ENCODE data around the gene FXYD6. TPM values are rescaled to one million over a fixed set of nuclear protein-coding genes. Genes with fewer than 3 reads are reported as not detected.

The FXYD6 gene
- polyA plus RNA-seq, 4 donors, result 0.67 to 58.4 (median 22.6) TPM

GRCh38 chr11:117795638-117796455, 80.6 kb downstream of the FXYD6 start:
- FAIRE-seq (no peak), DNase-seq (peak in 1 of 2 donors; percentile 61)
- Histone ChIP-seq H3K27me3 (ENCODE audit: control insufficient read depth in 3 of 3, insufficient read depth in 3 of 3, low read length in 3 of 3) (peaks cover 2 to 52% (median 17%) of the 10 kb centered on the region in 3 donors), H3K27ac (ENCODE audit: low read depth in 1 of 3, low read length in 2 of 3) (no peak overlapping the region), H3K36me3 (ENCODE audit: control insufficient read depth in 3 of 3, insufficient read depth in 2 of 3, low read depth in 1 of 3, low read length in 3 of 3) (no peaks in the 10 kb centered on the region), H3K9me3 (ENCODE audit: control insufficient read depth in 2 of 2, insufficient read depth in 1 of 2, low read depth in 1 of 2, low read length in 1 of 2) (no peaks in the 10 kb centered on the region), H3K4me3 (ENCODE audit: low read depth in 1 of 3, low read length in 3 of 3) (peak overlapping the region; percentile 18 to 45 (median 34)), H3K4me1 (ENCODE audit: control insufficient read depth in 3 of 3, insufficient read depth in 2 of 3, low read depth in 1 of 3, low read length in 2 of 3) (peaks cover 0 to 14% (median 6%) of the 10 kb centered on the region in 3 donors)
- WGBS, 3 donors, result 7 to 10% (median 8%) methylated on average over 48 to 53 of the region's 53 CpGs

- Histone ChIP-seq H3K9me3 (ENCODE audit: control insufficient read depth in 2 of 2, insufficient read depth in 1 of 2, low read depth in 1 of 2, low read length in 1 of 2) (no peaks in the 10 kb centered on the region), H3K27ac (ENCODE audit: low read depth in 1 of 3, low read length in 2 of 3) (no peak overlapping the region), H3K4me3 (ENCODE audit: low read depth in 1 of 3, low read length in 3 of 3) (peak overlapping the region in 1 of 3 donors; percentile 45), H3K36me3 (ENCODE audit: control insufficient read depth in 3 of 3, insufficient read depth in 2 of 3, low read depth in 1 of 3, low read length in 3 of 3) (no peaks in the 10 kb centered on the region), H3K27me3 (ENCODE audit: control insufficient read depth in 3 of 3, insufficient read depth in 3 of 3, low read length in 3 of 3) (peaks cover 2 to 52% (median 17%) of the 10 kb centered on the region in 3 donors), H3K4me1 (ENCODE audit: control insufficient read depth in 3 of 3, insufficient read depth in 2 of 3, low read depth in 1 of 3, low read length in 2 of 3) (peaks cover 0 to 14% (median 6%) of the 10 kb centered on the region in 3 donors)
- whole genome bisulfite sequencing, 3 donors, result 52 to 59% (median 54%) methylated on average over 29 of the region's 29 CpGs
- FAIRE-seq, result no peak
- no peak for DNase-seq
Observed at GRCh38 chr11:117794772-117795629, 81.5 kb downstream of the FXYD6 start.

GRCh38 chr11:117794135-117794534, 82.3 kb downstream of the FXYD6 start:
- Histone ChIP-seq H3K36me3 (ENCODE audit: control insufficient read depth in 3 of 3, insufficient read depth in 2 of 3, low read depth in 1 of 3, low read length in 3 of 3) (no peaks in the 10 kb centered on the region), H3K27me3 (ENCODE audit: control insufficient read depth in 3 of 3, insufficient read depth in 3 of 3, low read length in 3 of 3) (peaks cover 2 to 52% (median 17%) of the 10 kb centered on the region in 3 donors), H3K9me3 (ENCODE audit: control insufficient read depth in 2 of 2, insufficient read depth in 1 of 2, low read depth in 1 of 2, low read length in 1 of 2) (no peaks in the 10 kb centered on the region), H3K4me3 (ENCODE audit: low read depth in 1 of 3, low read length in 3 of 3) (no peak overlapping the region), H3K27ac (ENCODE audit: low read depth in 1 of 3, low read length in 2 of 3) (no peak overlapping the region), H3K4me1 (ENCODE audit: control insufficient read depth in 3 of 3, insufficient read depth in 2 of 3, low read depth in 1 of 3, low read length in 2 of 3) (peaks cover 0 to 14% (median 6%) of the 10 kb centered on the region in 3 donors)
- WGBS, 3 donors, result 82 to 88% (median 84%) methylated on average over 10 of the region's 10 CpGs
- FAIRE-seq (no peak), DNase-seq (no peak)

GRCh38 chr11:117793583-117793982, 82.9 kb downstream of the FXYD6 start:
- FAIRE-seq, result no peak
- DNase-seq, result no peak
- no peaks in the 10 kb centered on the region for H3K36me3 ChIP-seq (ENCODE audit: control insufficient read depth in 3 of 3, insufficient read depth in 2 of 3, low read depth in 1 of 3, low read length in 3 of 3)
- H3K4me3 ChIP-seq (ENCODE audit: low read depth in 1 of 3, low read length in 3 of 3), result no peak overlapping the region
- no peak overlapping the region for H3K27ac ChIP-seq (ENCODE audit: low read depth in 1 of 3, low read length in 2 of 3)
- peaks cover 0 to 14% (median 6%) of the 10 kb centered on the region in 3 donors for H3K4me1 ChIP-seq (ENCODE audit: control insufficient read depth in 3 of 3, insufficient read depth in 2 of 3, low read depth in 1 of 3, low read length in 2 of 3)
- WGBS, 3 donors, result 90 to 92% (median 90%) methylated on average over 9 of the region's 9 CpGs
- peaks cover 2 to 52% (median 17%) of the 10 kb centered on the region in 3 donors for H3K27me3 ChIP-seq (ENCODE audit: control insufficient read depth in 3 of 3, insufficient read depth in 3 of 3, low read length in 3 of 3)
- H3K9me3 ChIP-seq (ENCODE audit: control insufficient read depth in 2 of 2, insufficient read depth in 1 of 2, low read depth in 1 of 2, low read length in 1 of 2), result no peaks in the 10 kb centered on the region

- FAIRE-seq, result no peak
- no peak overlapping the region for H3K27ac ChIP-seq (ENCODE audit: low read depth in 1 of 3, low read length in 2 of 3)
- H3K4me1 ChIP-seq (ENCODE audit: control insufficient read depth in 3 of 3, insufficient read depth in 2 of 3, low read depth in 1 of 3, low read length in 2 of 3), result peaks cover 0 to 14% (median 6%) of the 10 kb centered on the region in 3 donors
- no peaks in the 10 kb centered on the region for H3K9me3 ChIP-seq (ENCODE audit: control insufficient read depth in 2 of 2, insufficient read depth in 1 of 2, low read depth in 1 of 2, low read length in 1 of 2)
- no peak overlapping the region for H3K4me3 ChIP-seq (ENCODE audit: low read depth in 1 of 3, low read length in 3 of 3)
- no peak for DNase-seq
- 71 to 88% (median 83%) methylated on average over 6 of the region's 6 CpGs for WGBS, 3 donors
- peaks cover 2 to 50% (median 17%) of the 10 kb centered on the region in 3 donors for H3K27me3 ChIP-seq (ENCODE audit: control insufficient read depth in 3 of 3, insufficient read depth in 3 of 3, low read length in 3 of 3)
- no peaks in the 10 kb centered on the region for H3K36me3 ChIP-seq (ENCODE audit: control insufficient read depth in 3 of 3, insufficient read depth in 2 of 3, low read depth in 1 of 3, low read length in 3 of 3)
Observed at GRCh38 chr11:117792992-117793391, 83.5 kb downstream of the FXYD6 start.

- FAIRE-seq, result no peak
- Histone ChIP-seq H3K27ac (ENCODE audit: low read depth in 1 of 3, low read length in 2 of 3) (no peak overlapping the region), H3K4me3 (ENCODE audit: low read depth in 1 of 3, low read length in 3 of 3) (no peak overlapping the region), H3K36me3 (ENCODE audit: control insufficient read depth in 3 of 3, insufficient read depth in 2 of 3, low read depth in 1 of 3, low read length in 3 of 3) (no peaks in the 10 kb centered on the region), H3K27me3 (ENCODE audit: control insufficient read depth in 3 of 3, insufficient read depth in 3 of 3, low read length in 3 of 3) (peaks cover 2 to 46% (median 15%) of the 10 kb centered on the region in 3 donors), H3K9me3 (ENCODE audit: control insufficient read depth in 2 of 2, insufficient read depth in 1 of 2, low read depth in 1 of 2, low read length in 1 of 2) (no peaks in the 10 kb centered on the region), H3K4me1 (ENCODE audit: control insufficient read depth in 3 of 3, insufficient read depth in 2 of 3, low read depth in 1 of 3, low read length in 2 of 3) (peaks cover 0 to 14% (median 6%) of the 10 kb centered on the region in 3 donors)
- no peak for DNase-seq
- 58 to 77% (median 67%) methylated on average over 4 to 5 of the region's 5 CpGs for WGBS, 3 donors
Observed at GRCh38 chr11:117792241-117792640, 84.2 kb downstream of the FXYD6 start.

- H3K27me3 ChIP-seq (ENCODE audit: control insufficient read depth in 3 of 3, insufficient read depth in 3 of 3, low read length in 3 of 3), result peaks cover 0 to 29% (median 9%) of the 10 kb centered on the region in 3 donors
- no peak overlapping the region for H3K27ac ChIP-seq (ENCODE audit: low read depth in 1 of 3, low read length in 2 of 3)
- no peak overlapping the region for H3K4me3 ChIP-seq (ENCODE audit: low read depth in 1 of 3, low read length in 3 of 3)
- H3K36me3 ChIP-seq (ENCODE audit: control insufficient read depth in 3 of 3, insufficient read depth in 2 of 3, low read depth in 1 of 3, low read length in 3 of 3), result no peaks in the 10 kb centered on the region
- H3K4me1 ChIP-seq (ENCODE audit: control insufficient read depth in 3 of 3, insufficient read depth in 2 of 3, low read depth in 1 of 3, low read length in 2 of 3), result peaks cover 0 to 12% (median 0%) of the 10 kb centered on the region in 3 donors
- no peaks in the 10 kb centered on the region for H3K9me3 ChIP-seq (ENCODE audit: control insufficient read depth in 2 of 2, insufficient read depth in 1 of 2, low read depth in 1 of 2, low read length in 1 of 2)
- FAIRE-seq (no peak), DNase-seq (no peak)
- WGBS, 3 donors, result 49 to 61% (median 55%) methylated on average over 3 of the region's 3 CpGs
Observed at GRCh38 chr11:117790279-117790678, 86.2 kb downstream of the FXYD6 start.

GRCh38 chr11:117789241-117789640, 87.2 kb downstream of the FXYD6 start:
- FAIRE-seq (no peak), DNase-seq (no peak)
- 78 to 86% (median 85%) methylated on average over 4 of the region's 4 CpGs for WGBS, 3 donors
- peaks cover 0 to 20% (median 8%) of the 10 kb centered on the region in 3 donors for H3K27me3 ChIP-seq (ENCODE audit: control insufficient read depth in 3 of 3, insufficient read depth in 3 of 3, low read length in 3 of 3)
- H3K4me1 ChIP-seq (ENCODE audit: control insufficient read depth in 3 of 3, insufficient read depth in 2 of 3, low read depth in 1 of 3, low read length in 2 of 3), result peaks cover 0 to 9% (median 0%) of the 10 kb centered on the region in 3 donors
- no peak overlapping the region for H3K27ac ChIP-seq (ENCODE audit: low read depth in 1 of 3, low read length in 2 of 3)
- no peak overlapping the region for H3K4me3 ChIP-seq (ENCODE audit: low read depth in 1 of 3, low read length in 3 of 3)
- no peaks in the 10 kb centered on the region for H3K36me3 ChIP-seq (ENCODE audit: control insufficient read depth in 3 of 3, insufficient read depth in 2 of 3, low read depth in 1 of 3, low read length in 3 of 3)
- no peaks in the 10 kb centered on the region for H3K9me3 ChIP-seq (ENCODE audit: control insufficient read depth in 2 of 2, insufficient read depth in 1 of 2, low read depth in 1 of 2, low read length in 1 of 2)

Data from small intestine (tissue), 7 donors.